ENCODE results near the gene ADAMTS12.

Gene ADAMTS12

DNA sequence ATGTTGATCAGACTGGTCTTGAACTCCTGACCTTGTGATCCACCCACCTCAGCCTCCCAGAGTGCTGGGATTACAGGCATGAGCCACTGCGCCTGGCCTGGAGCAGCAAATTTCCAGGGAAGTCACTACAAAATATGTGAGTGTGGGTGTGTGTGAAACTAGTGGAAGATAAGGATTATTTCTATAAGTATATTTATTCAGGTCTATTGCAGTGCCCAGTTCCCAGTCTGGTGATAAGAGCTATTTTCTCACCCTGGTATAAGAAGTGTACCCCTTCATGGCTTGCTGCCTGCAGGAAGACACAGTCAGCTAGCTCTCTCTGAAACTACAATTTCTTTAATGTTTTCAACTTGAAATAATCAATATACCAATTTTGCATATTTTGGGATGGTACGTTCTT, 414.0 kb downstream of the ADAMTS12 start:
- TF ChIP-seq, protein P1, sequence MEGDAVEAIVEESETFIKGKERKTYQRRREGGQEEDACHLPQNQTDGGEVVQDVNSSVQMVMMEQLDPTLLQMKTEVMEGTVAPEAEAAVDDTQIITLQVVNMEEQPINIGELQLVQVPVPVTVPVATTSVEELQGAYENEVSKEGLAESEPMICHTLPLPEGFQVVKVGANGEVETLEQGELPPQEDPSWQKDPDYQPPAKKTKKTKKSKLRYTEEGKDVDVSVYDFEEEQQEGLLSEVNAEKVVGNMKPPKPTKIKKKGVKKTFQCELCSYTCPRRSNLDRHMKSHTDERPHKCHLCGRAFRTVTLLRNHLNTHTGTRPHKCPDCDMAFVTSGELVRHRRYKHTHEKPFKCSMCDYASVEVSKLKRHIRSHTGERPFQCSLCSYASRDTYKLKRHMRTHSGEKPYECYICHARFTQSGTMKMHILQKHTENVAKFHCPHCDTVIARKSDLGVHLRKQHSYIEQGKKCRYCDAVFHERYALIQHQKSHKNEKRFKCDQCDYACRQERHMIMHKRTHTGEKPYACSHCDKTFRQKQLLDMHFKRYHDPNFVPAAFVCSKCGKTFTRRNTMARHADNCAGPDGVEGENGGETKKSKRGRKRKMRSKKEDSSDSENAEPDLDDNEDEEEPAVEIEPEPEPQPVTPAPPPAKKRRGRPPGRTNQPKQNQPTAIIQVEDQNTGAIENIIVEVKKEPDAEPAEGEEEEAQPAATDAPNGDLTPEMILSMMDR (IDR thresholded peaks at IDR 0.05; ENCODE audit: control insufficient read depth, extremely low read depth, insufficient read depth): no peak
- no peak overlapping the region for H3K4me3 ChIP-seq (ENCODE audit: low read depth, low read length)
- DNase-seq (ENCODE audit: low read depth): no peak

DNA sequence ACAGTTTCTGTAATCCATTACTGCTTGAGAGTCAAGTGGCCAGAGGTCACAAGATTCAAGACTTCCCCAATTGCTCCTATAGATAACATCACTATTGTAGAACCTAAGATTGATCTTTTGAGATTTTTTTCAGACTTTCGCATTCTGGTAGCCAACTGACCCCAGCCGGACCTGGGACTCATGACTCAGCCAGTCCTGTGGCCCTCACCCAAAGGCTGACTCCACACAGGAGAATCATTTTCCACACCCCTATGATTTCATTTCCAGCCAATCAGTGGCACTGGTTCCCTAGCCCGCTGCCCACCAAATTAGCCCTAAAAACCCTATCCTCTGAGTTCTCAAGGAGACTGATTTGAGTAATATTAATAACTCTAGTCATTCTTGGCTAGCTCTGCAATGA, 414.8 kb downstream of the ADAMTS12 start:
- TF ChIP-seq, protein P1 (IDR thresholded peaks at IDR 0.05; ENCODE audit: control insufficient read depth, extremely low read depth, insufficient read depth): no peak
- DNase-seq (ENCODE audit: low read depth): no peak

DNA sequence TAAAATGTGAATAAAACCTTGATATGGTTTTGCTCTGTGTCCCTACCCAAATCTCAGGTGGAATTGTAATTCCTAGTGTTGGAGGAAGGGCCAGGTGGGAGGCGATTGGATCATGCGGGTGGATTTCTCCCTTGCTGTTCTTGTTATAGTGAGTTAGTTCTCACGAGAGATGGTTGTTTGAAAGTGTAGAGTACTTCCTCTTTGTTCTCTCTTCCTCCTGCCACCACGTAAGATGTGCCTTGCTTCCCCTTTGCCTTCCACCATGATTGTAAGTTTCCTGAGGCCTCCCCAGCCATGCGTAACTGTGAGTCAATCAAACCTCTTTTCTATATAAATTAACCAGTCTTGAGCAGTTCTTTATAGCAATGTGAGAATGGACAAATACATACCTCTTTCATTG, 416.1 kb downstream of the ADAMTS12 start:
- TF ChIP-seq, protein P1 (IDR thresholded peaks at IDR 0.05; ENCODE audit: control insufficient read depth, extremely low read depth, insufficient read depth): no peak
- DNase-seq (ENCODE audit: low read depth): no peak
- H3K4me3 ChIP-seq (ENCODE audit: low read depth, low read length): no peak overlapping the region

More for the DNA sequence above, 414.8 kb downstream of the ADAMTS12 start:
- H3K4me3 ChIP-seq (ENCODE audit: low read depth, low read length): no peak overlapping the region

DNA sequence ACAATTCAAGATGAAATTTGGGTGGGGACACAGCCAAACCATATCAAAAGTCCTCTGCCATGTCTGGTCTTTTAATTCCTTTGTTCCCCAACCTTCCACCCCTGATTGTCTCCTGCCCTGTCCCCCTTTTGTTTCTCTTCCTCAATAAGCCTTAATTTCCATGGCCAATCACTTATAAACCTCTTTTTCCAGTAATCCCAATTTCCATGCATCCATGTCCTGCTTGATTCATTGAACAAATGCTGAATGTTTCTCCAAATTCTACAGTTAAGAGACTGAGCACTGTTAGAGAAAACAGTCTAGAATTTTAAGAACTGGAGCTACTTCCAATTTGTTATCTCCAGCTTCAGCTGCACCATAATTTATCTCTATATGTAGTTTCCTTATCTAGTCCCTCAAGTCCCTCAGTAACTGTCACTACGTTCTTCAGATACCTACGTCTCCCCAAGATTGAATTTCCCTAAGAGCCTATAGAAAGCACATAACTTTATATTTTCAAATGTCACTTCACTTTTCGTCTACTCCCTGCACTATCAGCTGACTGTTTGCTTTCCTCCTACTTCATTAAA, 416.8 kb downstream of the ADAMTS12 start:
- no peak for DNase-seq (ENCODE audit: low read depth)
- H3K4me3 ChIP-seq (ENCODE audit: low read depth, low read length): no peak overlapping the region
- TF ChIP-seq, protein P1 (IDR thresholded peaks at IDR 0.05; ENCODE audit: control insufficient read depth, extremely low read depth, insufficient read depth): no peak

DNA sequence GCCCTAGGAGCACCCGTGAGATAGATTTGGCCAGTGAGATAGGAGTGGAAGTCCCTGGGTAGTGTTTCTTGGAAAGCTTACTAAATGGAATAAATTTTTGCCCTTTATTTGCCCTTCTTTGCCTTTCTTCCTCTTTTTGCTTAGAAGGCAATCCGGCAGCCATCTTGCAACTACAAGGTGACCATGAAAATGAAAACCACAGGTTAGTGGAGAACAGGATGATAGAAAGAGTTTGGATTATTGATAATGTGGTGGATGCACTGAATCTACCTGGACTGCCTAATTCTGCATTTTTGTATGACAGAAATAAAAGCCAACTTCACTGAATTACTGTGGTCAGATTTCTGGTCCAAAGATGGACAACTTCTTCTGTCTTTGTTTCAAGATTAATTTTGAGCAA, 417.8 kb downstream of the ADAMTS12 start:
- TF ChIP-seq, protein P1 (IDR thresholded peaks at IDR 0.05; ENCODE audit: control insufficient read depth, extremely low read depth, insufficient read depth): no peak
- DNase-seq (ENCODE audit: low read depth): no peak
- no peak overlapping the region for H3K4me3 ChIP-seq (ENCODE audit: low read depth, low read length)
